Occipital lobe (tissue), 2 donors: ENCODE data around the gene SLC2A10. TPM values are rescaled to one million over a fixed set of nuclear protein-coding genes. Genes with fewer than 3 reads are reported as not detected.

Experiments
- DNase-seq: peaks from one replicate; lab custom pipeline; 2025; lab: John Stamatoyannopoulos, UW
- total RNA-seq: library from RNA; depleted of rRNA; stranded (reverse); fragments of >200 nt; gene quantifications from one replicate; pipeline ENCODE4 v1.2.3, GENCODE V29; 2014

The SLC2A10 gene
- total RNA-seq, 1 donor from 2014 or later: 7.5 TPM

GRCh38 chr20:46725186-46726165 lies 16.0 kb downstream of the SLC2A10 start:
- no peak for DNase-seq

- DNase-seq: no peak
Measured at GRCh38 chr20:46731770-46732169, 22.3 kb downstream of the SLC2A10 start.

GRCh38 chr20:46735436-46735835 lies 26.0 kb downstream of the SLC2A10 start:
- DNase-seq: no peak

- DNase-seq: no peak
Measured at GRCh38 chr20:46739431-46740213, 30.2 kb downstream of the SLC2A10 start.

GRCh38 chr20:46740214-46740609 lies 30.8 kb downstream of the SLC2A10 start:
- no peak for DNase-seq

GRCh38 chr20:46741924-46742668 lies 32.6 kb downstream of the SLC2A10 start:
- no peak for DNase-seq

GRCh38 chr20:46742669-46743045 lies 33.2 kb downstream of the SLC2A10 start:
- no peak for DNase-seq

- DNase-seq: no peak
Measured at GRCh38 chr20:46743088-46743487, 33.6 kb downstream of the SLC2A10 start.

- no peak for DNase-seq
Measured at GRCh38 chr20:46746956-46747526, 37.6 kb downstream of the SLC2A10 start.

GRCh38 chr20:46749147-46749546 lies 39.7 kb downstream of the SLC2A10 start:
- no peak for DNase-seq

GRCh38 chr20:46751856-46752255 lies 42.4 kb downstream of the SLC2A10 start:
- no peak for DNase-seq

GRCh38 chr20:46752728-46753127 lies 43.3 kb downstream of the SLC2A10 start:
- DNase-seq: peak; percentile 9

GRCh38 chr20:46755483-46756413 lies 46.3 kb downstream of the SLC2A10 start:
- DNase-seq: no peak

GRCh38 chr20:46756419-46756818 lies 47.0 kb downstream of the SLC2A10 start:
- no peak for DNase-seq

GRCh38 chr20:46757135-46757534 lies 47.7 kb downstream of the SLC2A10 start:
- no peak for DNase-seq

GRCh38 chr20:46757754-46758678 lies 48.6 kb downstream of the SLC2A10 start:
- DNase-seq: no peak

- no peak for DNase-seq
Measured at GRCh38 chr20:46758929-46759669, 49.6 kb downstream of the SLC2A10 start.

- DNase-seq: no peak
Measured at GRCh38 chr20:46761566-46761965, 52.1 kb downstream of the SLC2A10 start.
